Measurements from ENCODE around the gene CCDC63.
"Not testable (repeated sequence)": the region's sequence is repeated elsewhere in the genome, so short reads cannot be mapped to it uniquely, and the experiment has no call there.

CCDC63 gene

GRCh38 chr12:110948041-110948440 is 101.3 kb downstream of the CCDC63 start:
- DNase-seq (ENCODE audit: low read depth in 2 of 3, low spot score in 2 of 3): no peak

- DNase-seq (ENCODE audit: low read depth in 2 of 3, low spot score in 2 of 3): not testable (repeated sequence)
Observed at GRCh38 chr12:110950466-110950865, 103.7 kb downstream of the CCDC63 start.

- DNase-seq (ENCODE audit: low read depth in 2 of 3, low spot score in 2 of 3): not testable (repeated sequence)
Observed at GRCh38 chr12:110950867-110951266, 104.1 kb downstream of the CCDC63 start.
